A549 (cell line): Measurements from ENCODE around the gene SFTPB. TPM values are rescaled to one million over a fixed set of nuclear protein-coding genes. Genes with fewer than 3 reads are reported as not detected.

ENCODE experiments used
- ATAC-seq, 2 experiments: fragments of 200-7000 bp in 1 of 2; fragments of >200 bp in 1 of 2; cut with Nextera tagmentation in 1 of 2; cut with Tn5 transposase in 1 of 2; 3 replicates each; pipeline versions ENCODE4 v1.8.0 to v1.9.1; 2018 to 2020; ENCODE audit warnings: mild to moderate bottlenecking in 1 of 2, moderate library complexity in 1 of 2
- CTCF ChIA-PET: fragments of 300-600 bp; sonication (Branson Sonifier 250); formaldehyde crosslinking; extraction: SDS; loops from one replicate; lab custom pipeline; 2021; ENCODE audit warnings: antibody characterized with exemption, inconsistent platforms; lab: Yijun Ruan, JAX
- POLR2A ChIA-PET: fragments of 350-600 bp; formaldehyde crosslinking; extraction: SDS; loops from one replicate; lab custom pipeline; 2021; ENCODE audit warnings: antibody characterized with exemption, inconsistent platforms; lab: Yijun Ruan, JAX
- DNase-seq, 2 experiments: peaks; one replicate each; pipeline versions ENCODE4 v3.0.0 to v3.0.0-alpha.2; 2011 to 2016; ENCODE audit warnings: low read depth in 1 of 2, low spot score in 1 of 2
- FAIRE-seq: peaks from 2 replicates; lab custom pipeline; 2011; peaks lifted over from hg19 to GRCh38; lab: Jason Lieb, UNC
- H3K27ac ChIP-seq, 2 experiments: fragments of >200 bp; sonication (Bioruptor Twin); formaldehyde crosslinking; 3 replicates each; pipeline ENCODE4 v1.5.1; 2016 to 2017
- H3K4me1 ChIP-seq: fragments of >200 bp; sonication (Bioruptor Twin); formaldehyde crosslinking; 3 replicates; pipeline ENCODE4 v1.6.1; 2016
- H3K4me2 ChIP-seq: fragments of >200 bp; sonication (Bioruptor Twin); formaldehyde crosslinking; 3 replicates; pipeline ENCODE4 v1.6.1; 2016
- H3K4me3 ChIP-seq: fragments of >200 bp; sonication (Bioruptor Twin); formaldehyde crosslinking; 3 replicates; pipeline ENCODE4 v1.5.1; 2016
- H3K9me3 ChIP-seq: fragments of >200 bp; sonication (Bioruptor Twin); formaldehyde crosslinking; 3 replicates; pipeline ENCODE4 v1.6.1; 2016
- BHLHE40 ChIP-seq: IDR thresholded peaks from 2 replicates; pipeline ENCODE4 v1.6.1; 2012; ENCODE audit warnings: low read depth, low read length, inconsistent platforms
- CBX8 ChIP-seq: fragments of 200-600 bp; sonication (generic); IDR thresholded peaks from 2 replicates; pipeline ENCODE4 v1.6.1; 2016
- CEBPB ChIP-seq, 2 experiments: fragments of >200 bp in 1 of 2; sonication (Bioruptor Twin) in 1 of 2; formaldehyde crosslinking in 1 of 2; IDR thresholded peaks; 2 replicates each; pipeline ENCODE4 v1.6.1; 2012 to 2016
- CTCF ChIP-seq: fragments of >200 bp; sonication (Bioruptor Twin); formaldehyde crosslinking; IDR thresholded peaks from 3 replicates; pipeline ENCODE4 v1.5.1; 2016
- EP300 ChIP-seq, 2 experiments: fragments of >200 bp; sonication (Bioruptor Twin); formaldehyde crosslinking; IDR thresholded peaks; 2 replicates in 1 of 2; 3 replicates in 1 of 2; pipeline ENCODE4 v1.6.1; 2016 to 2017
- HES2 ChIP-seq: fragments of >200 bp; sonication (Bioruptor Twin); formaldehyde crosslinking; IDR thresholded peaks from 2 replicates; pipeline ENCODE4 v1.6.1; 2016
- JUNB ChIP-seq: fragments of >200 bp; sonication (Bioruptor Twin); formaldehyde crosslinking; IDR thresholded peaks from 2 replicates; pipeline ENCODE4 v1.6.1; 2016
- KDM1A ChIP-seq: fragments of 200-600 bp; sonication (generic); IDR thresholded peaks from 2 replicates; pipeline ENCODE4 v1.6.1; 2016; ENCODE audit warnings: low read depth, mild to moderate bottlenecking
- POLR2A ChIP-seq: IDR thresholded peaks from 2 replicates; pipeline ENCODE4 v1.6.1; 2012; ENCODE audit warnings: mild to moderate bottlenecking, low read length
- RAD21 ChIP-seq, 2 experiments: fragments of >200 bp in 1 of 2; sonication (Bioruptor Twin) in 1 of 2; formaldehyde crosslinking in 1 of 2; IDR thresholded peaks in 1 of 2; conservative IDR thresholded peaks in 1 of 2; 2 replicates in 1 of 2; 3 replicates in 1 of 2; pipeline ENCODE4 v1.6.1; 2012 to 2018; ENCODE audit warnings: inconsistent platforms in 1 of 2
- REST ChIP-seq: fragments of 200-600 bp; sonication (generic); IDR thresholded peaks from 2 replicates; pipeline ENCODE4 v1.6.1; 2016; ENCODE audit warnings: antibody characterized with exemption, mild to moderate bottlenecking, moderate library complexity
- RNF2 ChIP-seq: fragments of 200-600 bp; sonication (generic); IDR thresholded peaks from 2 replicates; pipeline ENCODE4 v1.6.1; 2016; ENCODE audit warnings: low read depth, mild to moderate bottlenecking, antibody characterized with exemption, moderate library complexity, borderline replicate concordance
- SMC3 ChIP-seq: fragments of >200 bp; sonication (Bioruptor Twin); formaldehyde crosslinking; IDR thresholded peaks from 3 replicates; pipeline ENCODE4 v1.6.1; 2018; ENCODE audit warnings: inconsistent platforms
- WGBS: methylation state at CpG from one replicate; pipeline ENCODE4 v1.1.6; 2017; ENCODE audit errors: missing lambda C conversion rate; 5-methylcytosine and 5-hydroxymethylcytosine counted together
- polyA plus RNA-seq, 4 experiments: library from polyadenylated mRNA; depleted of rRNA in 3 of 4; stranded (reverse); fragments of >200 nt; fragmentation: RNase III in 1 of 4; extraction: RNeasy Plus Mini Kit Qiagen cat#74134 plus additional on column Dnase treatment in 1 of 4; gene quantifications; 2 replicates in 3 of 4; 3 replicates in 1 of 4; pipeline ENCODE4 v1.2.3, GENCODE V29; 2011 to 2017

SFTPB gene
- polyA plus RNA-seq, 2 of the 4 experiments (the other 2 are of a cell fraction) = not detected

DNA sequence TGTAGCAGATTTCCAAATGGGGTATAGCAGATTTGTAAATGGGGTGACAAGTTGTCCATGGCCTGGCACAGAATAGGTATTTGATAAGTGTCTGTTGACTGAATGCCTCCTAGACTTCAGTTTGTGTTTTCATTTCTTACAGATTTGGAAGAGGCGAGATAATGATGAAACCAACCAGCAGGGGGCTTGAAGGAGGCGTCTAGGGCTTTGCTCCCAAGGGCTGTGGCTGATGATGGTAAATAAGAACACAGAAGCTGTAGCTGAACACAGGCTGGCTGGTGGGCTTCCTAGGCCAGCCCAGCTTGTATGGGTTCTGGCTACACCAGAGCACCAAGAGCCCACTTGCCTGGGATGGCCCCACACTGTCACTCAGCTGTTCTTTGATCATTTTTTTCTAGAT is 19.4 kb downstream of the SFTPB start (continued):
- TF ChIP-seq REST = no peak
- no peak for TF ChIP-seq CBX8
- no peak for TF ChIP-seq EP300 (IDR thresholded peaks at IDR 0.05)
- peak; percentile 63 to 67 for TF ChIP-seq RAD21 (conservative IDR thresholded peaks at IDR 0.05 in 1 of 2, IDR thresholded peaks at IDR 0.05 in 1 of 2)
- TF ChIP-seq SMC3 = peak; percentile 71
- TF ChIP-seq KDM1A = no peak
- TF ChIP-seq POLR2A = no peak
- no peak for TF ChIP-seq CEBPB (IDR thresholded peaks at IDR 0.05)
- peak; percentile 71 for TF ChIP-seq CTCF
- TF ChIP-seq, all 56 proteins: peak for 3

DNA sequence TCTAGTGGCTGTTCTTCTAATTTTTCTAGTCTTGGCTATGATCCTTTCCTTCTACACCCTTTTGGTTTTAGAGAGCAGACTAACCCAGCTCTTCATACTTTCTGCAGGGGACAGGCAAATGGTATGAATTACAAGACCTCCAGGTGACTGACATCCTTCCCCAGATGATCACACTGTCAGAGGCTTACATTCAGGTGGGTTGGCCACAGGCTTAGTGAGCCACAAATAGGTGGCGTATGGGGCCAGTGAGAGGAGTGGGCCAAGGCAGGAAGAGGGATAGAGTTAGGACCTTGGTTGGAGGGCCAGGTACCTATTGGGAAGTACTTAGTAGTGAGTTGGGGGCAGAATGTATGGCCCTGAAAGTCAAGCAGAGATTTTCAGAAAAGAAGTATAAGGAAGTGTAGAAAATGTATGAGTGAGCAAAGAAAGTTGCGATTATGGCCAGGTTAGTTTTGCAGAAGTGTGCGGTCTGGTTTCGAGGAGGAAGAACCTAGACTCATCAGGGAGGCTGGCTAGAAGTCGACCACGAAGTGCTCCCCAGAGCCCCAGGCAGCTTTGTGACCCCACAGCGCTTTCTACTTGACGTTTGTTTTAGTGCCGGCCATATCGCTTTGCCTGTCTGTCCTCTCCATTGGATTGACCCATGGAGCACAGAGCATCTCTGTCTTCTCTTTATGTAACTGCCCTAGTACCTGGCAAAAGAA is 20.0 kb downstream of the SFTPB start:
- CTCF ChIA-PET = interaction anchor here (0.6 to 8.8 kb wide), 22 partner anchors 11 to 431 kb away, joined by 3 to 126 read pairs (median 6); partner anchors contain the start of gene SFTPB
- no peaks in the 10 kb centered on the region for H3K9me3 ChIP-seq
- peak overlapping the region; percentile 55; the same call in 2 of the 3 replicates for H3K4me2 ChIP-seq
- 93% methylated on average over 10 of the region's 10 CpGs for WGBS
- FAIRE-seq = no peak
- TF ChIP-seq BHLHE40 (no peak), HES2 (no peak), CTCF (no peak), JUNB (no peak)
- TF ChIP-seq, all 56 proteins: peak for 0
- peaks cover 52% of the 10 kb centered on the region for H3K4me1 ChIP-seq
- no peak overlapping the region for H3K4me3 ChIP-seq
- peak overlapping the region; percentile 80 to 91 for H3K27ac ChIP-seq
- DNase-seq (no peak), ATAC-seq (no peak)
- POLR2A ChIA-PET = interaction anchor here (1.5 kb wide), 1 partner anchor 10 kb away, joined by 4 read pairs; no protein-coding TSS in a partner anchor

GRCh38 chr2:85646166-85646565 is 21.8 kb downstream of the SFTPB start:
- no peak for ATAC-seq
- CTCF ChIA-PET = interaction anchor here (0.8 to 8.8 kb wide), 6 partner anchors 9 to 181 kb away, joined by 3 to 126 read pairs (median 4); no protein-coding TSS in a partner anchor
- Histone ChIP-seq H3K9me3 (no peaks in the 10 kb centered on the region), H3K4me1 (peaks cover 34% of the 10 kb centered on the region)
- TF ChIP-seq RNF2 = no peak
- TF ChIP-seq CEBPB (IDR thresholded peaks at IDR 0.05) = no peak
- TF ChIP-seq, all 56 proteins: peak for 0
- Histone ChIP-seq H3K4me3 (no peak overlapping the region), H3K27ac (no peak overlapping the region), H3K4me2 (no peak overlapping the region)
- WGBS = 85% methylated on average over 2 of the region's 2 CpGs
- FAIRE-seq (no peak), DNase-seq (no peak)
- POLR2A ChIA-PET = no interaction called here
